GM19467 (cell line): ENCODE results near the gene GRM8.
"Not testable (repeated sequence)": the region's sequence is repeated elsewhere in the genome, so short reads cannot be mapped to it uniquely, and the experiment has no call there.

ENCODE experiments used
- ATAC-seq: cut with Tn5 transposase; IDR thresholded peaks from one replicate; pipeline ENCODE4 v1.9.1; 2021; ENCODE audit warnings: mild to moderate bottlenecking, moderate library complexity; ENCODE audit not compliant: unreplicated experiment

The GRM8 gene

DNA sequence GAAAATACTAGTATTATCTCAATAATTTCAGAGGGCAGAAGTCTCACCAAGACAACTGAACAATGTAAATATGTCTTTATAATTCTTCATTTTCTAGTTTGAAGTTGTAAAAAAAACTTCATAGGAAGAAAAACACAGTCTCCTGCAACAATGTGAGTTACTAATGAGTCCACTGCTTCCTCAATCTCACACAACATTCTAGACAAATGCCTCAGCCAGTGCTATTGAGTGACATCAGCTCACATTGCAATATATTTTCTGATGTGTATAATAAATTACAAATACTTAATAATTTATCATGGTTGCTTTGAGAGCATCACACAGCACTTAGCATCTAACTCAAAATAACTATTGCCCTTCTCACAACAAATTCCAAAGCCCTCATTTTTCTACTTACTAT is 321.2 kb downstream of the GRM8 start:
- no peak for ATAC-seq

DNA sequence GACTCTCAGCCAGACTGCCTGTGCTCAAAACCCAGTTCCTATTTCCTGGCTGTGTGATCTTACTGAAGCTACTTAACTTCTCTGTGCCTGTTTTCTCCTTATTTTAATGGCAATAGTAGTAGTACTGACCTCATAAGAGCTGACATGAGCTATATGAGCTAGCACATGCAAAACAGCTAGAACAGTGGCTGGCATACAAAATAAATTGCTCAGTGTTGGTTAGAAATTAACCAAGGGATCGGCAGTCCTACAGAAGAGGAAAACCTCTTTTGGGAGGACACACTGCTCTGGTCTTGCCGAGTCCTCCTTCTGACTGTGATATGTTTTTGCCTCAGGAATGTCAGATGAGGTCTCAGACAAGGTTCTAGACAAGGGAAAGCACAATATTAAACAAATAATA is 322.6 kb downstream of the GRM8 start:
- ATAC-seq, result no peak

DNA sequence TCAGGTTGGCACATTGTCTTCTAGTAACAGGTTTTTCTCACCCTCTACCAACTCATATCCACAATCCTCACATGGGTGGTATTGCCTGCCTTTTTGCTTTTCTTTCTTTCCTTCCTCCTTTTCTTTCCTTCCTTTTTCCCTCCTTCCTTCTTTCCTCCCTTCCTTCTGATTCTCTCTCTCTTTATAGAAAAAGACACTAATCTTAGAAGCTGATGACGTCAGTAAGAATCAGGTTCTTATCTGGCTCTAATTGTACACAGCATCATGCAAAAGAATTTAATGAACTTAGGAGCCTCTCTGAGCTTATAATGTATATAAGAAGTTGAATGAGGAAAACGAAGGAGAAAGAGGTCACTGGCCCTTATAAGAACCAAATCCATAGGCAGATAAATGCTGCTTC is 328.3 kb downstream of the GRM8 start:
- no peak for ATAC-seq

DNA sequence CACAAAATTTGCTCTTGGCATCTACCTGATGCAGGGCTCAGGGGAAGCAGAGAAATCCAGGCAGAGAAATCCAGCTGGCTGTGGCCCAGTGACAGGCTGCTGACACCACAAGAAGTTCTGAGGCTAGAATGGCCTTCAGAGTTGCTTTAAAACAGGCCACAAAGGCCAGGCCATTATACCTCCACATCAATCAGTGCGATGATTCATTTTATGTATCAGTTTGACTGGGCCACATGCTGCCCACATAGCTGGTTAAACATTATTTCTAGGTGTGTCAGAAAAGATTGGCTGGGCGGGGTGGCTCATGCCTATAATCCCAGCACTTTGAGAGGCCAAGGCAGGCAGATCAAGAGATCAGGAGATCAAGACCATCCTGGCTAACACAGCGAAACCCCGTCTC is 341.1 kb downstream of the GRM8 start:
- not testable (repeated sequence) for ATAC-seq

DNA sequence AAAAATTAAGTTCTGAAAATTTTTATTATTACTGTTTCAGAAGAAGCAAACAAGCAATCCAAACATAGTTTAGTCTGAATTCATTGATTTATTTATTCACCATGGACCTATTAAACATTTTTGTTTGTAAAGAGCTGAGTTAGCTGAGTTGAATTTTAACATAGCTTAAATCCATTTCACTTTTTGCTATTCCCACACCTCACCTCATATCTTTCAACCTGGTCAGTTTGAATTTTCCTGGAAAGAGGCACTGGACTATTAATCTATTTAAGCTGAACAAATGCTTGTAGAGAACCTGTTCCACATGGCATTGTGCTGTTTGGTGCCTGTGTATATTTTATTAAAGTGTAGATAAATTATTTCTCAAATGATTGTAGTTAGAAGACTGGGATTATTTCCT is 344.2 kb downstream of the GRM8 start:
- ATAC-seq, result not testable (repeated sequence)

DNA sequence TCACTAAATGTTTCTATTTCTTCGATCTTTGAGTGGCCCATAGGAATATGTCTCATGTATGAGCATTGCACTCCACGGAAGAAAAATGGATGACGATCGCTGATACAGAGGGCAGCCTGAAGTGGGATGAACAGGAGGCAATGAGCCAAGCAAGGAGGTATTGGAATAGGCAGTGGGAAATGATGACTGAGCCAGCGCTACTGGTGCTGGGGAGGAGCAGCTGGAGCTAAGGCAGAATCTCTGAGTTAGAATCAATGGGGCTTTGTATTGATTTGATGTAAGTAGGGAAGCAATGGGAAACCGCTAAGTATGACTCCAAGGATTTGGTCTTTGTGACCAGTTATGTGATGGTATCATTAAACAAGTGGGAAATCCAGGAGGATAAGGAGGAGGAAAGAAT is 345.1 kb downstream of the GRM8 start:
- ATAC-seq, result not testable (repeated sequence)

DNA sequence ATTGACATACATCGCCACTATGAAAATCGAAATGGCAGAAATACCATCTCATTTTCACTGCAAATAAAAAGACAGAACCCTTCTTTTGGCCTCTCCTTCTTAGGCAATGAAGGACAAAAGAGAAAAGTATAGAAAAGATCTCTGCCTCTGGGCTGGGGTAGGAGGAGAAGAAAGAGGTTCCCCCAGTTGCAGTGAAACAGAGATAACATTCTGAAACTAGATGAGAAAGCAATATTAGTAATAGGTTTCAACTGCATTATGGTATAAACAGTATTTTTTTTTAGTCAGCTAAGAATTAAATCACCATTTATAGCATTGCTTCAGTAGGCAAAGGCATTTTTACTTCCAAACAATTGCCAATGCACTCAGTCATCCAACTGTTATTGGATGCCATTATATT is 347.5 kb downstream of the GRM8 start:
- ATAC-seq, result not testable (repeated sequence)

DNA sequence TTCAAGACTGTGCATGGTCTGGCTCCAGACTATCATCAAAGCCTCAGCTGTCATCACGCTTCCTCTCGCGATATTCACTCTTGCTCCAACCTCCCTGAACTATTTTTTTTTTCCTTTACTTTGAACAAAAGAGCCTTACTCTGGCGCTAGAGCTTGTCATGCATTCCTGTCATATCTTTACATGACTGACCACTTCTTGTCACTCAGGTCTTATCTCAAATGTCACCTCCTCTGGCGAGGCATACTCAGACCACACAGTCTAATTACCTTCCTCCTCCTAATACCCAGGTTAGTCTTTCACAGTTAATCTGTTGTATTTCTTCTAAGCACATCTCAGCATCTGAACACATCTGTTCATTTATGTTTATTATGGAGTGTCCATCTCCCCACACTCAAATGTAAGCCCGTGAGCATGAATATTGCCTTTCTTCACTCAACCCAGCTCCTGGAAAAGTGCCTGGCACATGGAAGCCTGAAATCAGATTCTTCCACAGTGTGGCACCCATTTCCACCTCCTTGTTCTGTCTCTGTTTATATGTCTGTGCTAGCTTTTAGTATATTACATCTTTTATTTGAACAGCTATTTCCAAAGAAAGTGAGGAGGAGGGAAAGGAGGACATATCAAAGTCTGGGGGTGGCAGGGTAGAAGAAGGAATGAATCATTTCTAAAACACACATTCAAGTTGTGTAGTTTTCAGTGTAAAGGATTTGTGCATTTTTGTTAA is 351.5 kb downstream of the GRM8 start:
- not testable (repeated sequence) for ATAC-seq

DNA sequence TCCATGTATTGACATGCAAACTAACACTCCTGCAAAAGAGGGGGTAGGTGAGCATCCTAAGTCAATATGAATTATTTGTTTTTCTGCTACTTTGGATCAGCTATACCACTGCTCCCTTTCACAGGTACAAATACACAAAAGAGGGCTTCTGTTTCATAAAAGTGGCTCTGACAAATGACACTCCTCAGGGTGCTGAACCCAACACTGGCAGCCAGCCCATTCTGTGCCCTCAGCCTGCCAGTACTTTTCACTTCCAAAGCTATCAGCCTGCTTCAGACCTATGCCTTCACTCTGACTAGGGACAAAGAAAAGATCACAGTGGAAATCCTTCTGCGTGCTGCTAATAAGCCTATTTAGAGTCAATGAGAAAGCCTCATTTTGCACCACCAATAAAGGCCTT is 364.8 kb downstream of the GRM8 start:
- not testable (repeated sequence) for ATAC-seq

DNA sequence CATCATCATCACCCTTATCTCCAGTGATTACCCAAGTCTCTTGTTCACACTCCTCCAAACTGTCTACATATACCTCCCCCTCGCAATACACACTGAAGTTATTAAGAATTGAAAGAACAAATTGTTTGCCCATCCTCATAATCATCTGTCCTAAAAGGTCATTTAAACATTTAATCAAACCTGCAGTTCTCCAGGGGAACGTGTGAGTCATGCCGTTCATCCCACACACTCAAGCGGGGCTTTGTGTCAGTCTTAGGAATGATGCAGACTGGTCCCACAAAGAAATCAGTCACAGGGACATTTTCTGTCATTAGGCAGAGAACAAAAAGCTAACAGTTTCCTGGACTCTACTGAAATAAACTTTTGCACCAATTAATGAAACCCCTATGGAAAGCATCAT is 365.2 kb downstream of the GRM8 start:
- ATAC-seq, result not testable (repeated sequence)

DNA sequence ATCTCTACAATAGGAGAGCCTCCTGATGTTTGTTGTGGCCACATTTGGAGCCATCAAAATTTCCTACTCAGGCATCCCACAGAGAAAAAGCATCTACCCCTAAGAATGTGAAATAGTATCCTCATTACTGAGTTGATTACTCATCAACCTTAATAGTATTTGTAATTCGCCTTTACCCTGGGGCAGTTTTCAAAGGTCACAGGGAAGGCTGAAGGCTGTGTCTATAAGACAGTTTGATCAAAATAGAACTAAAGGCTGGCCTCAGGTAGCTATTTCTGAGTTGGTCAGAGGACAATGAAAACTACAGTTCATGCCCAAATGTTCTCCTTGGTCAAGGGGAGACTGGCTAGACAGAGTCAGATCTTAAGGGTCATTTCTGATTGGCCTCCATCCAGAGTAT is 370.0 kb downstream of the GRM8 start:
- not testable (repeated sequence) for ATAC-seq

DNA sequence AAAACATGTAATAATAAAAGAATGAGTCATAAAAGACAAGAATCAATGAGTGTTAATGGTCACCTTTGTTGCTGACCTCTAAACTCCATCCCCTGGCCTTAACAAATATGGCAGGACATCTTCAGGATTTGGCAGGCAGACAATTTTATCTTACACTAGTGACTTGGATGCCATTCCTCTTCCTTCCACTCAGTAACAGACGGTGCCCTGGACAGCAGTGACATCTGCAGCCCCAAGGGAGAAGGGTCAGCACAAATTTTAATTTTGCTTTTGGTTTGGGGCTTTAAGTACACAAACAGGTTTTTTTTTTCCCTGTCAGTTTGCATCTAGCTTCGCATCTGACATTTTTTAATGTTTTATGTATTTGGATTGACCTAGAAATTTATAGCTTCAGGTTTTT is 370.8 kb downstream of the GRM8 start:
- not testable (repeated sequence) for ATAC-seq

DNA sequence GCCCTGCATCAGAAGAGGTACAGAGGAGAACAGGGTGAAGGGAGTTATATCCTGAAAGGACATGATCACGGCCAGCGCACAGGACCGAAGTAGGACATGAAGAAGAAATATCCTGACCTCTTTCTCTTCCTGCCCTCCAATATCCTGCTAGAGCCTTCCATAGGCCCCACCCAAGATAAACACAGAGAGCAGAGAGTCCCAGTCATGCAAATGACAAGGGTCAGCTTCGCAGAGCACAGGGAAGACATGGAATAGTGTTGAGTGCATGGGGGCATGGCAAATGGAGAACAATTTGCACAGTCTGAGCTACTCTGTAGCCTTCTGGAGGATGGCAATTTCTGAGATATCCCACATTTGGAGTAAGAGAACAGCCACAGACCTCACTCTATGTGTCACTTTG is 371.4 kb downstream of the GRM8 start:
- ATAC-seq, result no peak

DNA sequence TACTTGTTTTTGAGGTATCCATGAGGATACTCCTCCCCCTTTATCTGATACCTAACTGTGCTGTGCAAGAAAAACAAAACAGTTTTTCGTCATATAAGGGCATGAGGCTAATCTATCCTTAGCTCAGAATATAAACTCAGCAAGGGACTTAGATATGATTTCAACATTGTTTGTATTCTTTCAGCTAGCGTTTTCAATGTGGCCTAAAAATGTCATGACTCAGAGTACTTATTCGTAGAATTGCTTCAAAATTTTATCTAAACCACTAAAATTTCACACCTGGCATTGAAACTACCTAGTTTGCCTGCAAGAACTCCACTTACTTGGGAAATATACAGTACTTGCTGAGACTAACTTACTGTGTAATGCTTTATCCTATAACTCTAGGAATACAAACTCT is 376.2 kb downstream of the GRM8 start:
- not testable (repeated sequence) for ATAC-seq

DNA sequence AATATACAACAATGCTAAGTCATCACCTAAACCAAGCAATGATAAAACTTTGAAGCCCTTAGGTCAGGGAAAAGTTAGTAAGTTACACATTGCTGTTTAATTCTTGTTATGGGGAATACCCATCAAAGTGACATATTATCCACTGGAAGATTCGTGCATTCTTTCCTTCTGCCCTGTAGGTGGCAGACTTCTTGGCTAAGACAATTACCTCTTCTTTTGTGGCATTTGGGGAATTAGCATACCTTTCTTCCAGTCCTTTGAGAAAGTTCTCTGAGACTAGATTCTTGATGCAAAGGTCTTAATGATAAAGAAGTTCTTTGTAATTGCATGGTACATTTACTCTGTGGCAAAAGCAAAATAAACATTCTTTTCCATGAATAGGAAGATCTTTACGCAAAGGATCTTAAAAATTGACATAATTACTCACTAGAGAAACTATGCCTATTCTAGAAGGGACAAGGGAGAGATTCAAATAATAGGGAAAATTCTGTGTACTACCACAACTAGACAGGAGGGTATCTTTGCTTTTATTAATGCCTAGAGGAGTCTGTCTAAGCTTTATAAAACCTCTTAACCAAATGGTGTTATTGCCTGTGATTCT is 395.9 kb downstream of the GRM8 start:
- ATAC-seq, result peak; percentile 77

DNA sequence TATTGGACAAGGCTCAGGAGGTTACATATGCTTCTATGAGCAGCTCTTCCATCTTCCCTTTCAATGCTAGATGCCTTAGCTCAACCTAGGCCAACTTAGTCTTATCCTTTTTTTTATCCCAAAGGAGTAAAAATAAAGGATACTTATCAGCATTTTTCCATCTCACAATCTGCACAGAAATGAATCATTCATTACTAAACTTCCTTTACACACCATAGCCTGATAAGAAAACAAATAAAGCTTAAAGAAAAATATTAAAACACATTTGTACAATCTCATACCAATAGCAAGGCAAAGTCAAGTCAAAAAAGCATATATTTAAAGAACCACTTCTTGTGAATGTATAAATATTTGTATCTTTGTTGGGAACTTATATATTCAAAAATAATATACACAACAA is 407.4 kb downstream of the GRM8 start:
- ATAC-seq, result no peak

DNA sequence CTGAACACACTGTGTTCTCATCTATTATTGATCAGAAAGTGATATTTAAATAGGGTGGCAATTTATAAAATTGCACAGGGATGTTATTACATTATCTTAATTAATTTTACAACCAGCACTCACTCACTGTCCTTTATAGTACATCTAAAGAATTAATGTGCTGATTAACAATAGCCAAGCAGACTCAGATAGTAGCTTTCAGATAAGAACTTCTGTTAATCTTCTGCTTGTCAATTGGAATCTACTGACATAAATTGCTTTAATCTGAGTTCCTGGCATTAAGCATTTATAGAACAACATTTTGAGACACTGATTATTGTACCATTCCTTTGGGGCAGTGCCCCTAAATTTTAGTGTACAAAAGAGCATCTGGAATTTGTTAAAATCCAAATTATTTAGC is 408.9 kb downstream of the GRM8 start:
- no peak for ATAC-seq

DNA sequence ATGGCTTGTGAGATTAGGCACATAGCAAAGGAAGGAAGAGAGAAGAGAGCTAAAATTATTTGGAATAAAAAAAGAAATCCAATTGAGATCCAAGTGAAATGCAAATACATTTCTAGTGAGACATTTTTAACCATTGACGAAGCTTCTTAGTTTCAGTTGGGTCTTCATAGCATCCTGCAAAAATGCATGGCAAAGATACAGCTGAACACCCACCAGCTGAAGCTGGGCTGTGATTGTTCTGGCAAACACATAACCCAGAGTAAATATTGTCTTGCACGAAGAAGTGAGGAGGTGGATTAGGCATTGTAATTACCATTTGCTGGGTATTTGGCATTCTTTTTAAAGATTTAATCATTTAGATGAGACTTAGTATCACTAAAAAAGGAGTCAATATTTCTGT is 409.4 kb downstream of the GRM8 start:
- ATAC-seq, result no peak

DNA sequence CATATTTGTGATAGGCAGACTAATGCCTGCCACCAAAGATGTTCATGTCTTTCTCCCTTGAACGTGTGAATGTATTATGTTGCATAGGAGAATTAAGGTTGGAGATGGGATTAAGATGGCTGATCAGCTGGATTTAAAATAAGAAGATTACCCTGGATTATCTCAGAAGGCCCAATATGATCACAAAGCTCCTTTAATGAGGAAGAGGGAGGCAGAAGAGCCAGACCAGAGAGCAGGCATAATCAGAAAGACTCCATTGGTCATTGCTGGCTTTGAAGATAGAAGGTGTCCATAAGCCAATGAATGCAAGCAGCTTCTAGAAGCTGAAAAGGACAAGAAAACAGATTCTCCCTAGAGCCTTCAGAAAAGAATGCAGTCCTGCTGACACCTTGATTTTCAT is 410.3 kb downstream of the GRM8 start:
- ATAC-seq, result no peak

DNA sequence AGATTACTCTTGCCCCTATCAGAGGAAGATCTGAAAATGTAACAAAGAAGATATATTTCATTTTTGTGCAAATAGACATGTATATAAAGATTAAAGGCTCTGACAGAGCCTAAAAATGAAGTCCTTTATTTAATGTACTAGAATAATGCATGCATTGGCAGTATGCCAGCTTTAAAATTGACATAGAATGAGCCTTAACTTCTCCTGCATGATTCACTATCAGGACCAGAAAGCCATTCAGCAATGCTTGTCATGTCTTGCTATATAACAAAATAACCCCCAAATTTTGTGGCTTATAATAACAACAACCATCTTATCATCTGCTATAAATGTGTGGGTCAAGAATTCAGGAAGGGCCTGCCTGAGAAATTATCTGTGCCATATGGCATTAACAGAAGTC is 411.9 kb downstream of the GRM8 start:
- no peak for ATAC-seq

DNA sequence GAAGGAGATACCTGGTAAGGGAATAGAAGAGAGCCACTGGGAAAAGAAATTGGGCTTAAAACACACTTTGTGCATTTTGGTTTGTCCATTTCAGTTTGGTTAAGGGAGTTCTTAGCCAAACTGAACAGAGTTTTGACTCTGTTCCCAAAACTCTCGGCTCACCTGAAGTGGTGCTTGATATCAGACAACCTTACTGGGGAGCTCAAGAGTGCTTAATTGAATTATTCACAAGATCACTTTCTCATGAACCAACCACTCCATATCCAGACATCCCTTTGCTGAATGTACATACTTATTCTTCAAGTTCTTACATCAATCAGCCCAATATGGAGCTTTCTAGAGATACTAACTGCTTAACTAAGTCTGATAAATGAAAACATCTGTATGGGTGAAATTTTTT is 413.1 kb downstream of the GRM8 start:
- no peak for ATAC-seq

DNA sequence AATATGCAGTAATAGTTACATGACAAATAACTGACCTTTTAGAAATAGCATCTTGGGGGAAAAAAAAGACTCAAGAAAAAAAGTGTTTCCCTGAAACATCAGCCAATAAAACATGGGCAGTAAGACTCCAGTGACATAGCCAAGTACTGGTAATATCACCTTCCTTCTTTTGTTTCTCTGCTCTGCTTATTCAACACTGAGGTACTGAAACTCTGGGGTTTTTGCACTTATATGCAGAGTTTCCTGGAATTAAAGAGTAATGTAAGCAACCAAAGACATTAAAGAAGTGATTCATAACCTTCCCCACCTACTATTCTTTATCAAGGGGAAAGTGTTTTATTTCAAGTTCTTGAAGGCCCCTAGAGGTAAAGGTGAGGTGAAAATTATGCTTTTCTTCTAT is 414.5 kb downstream of the GRM8 start:
- ATAC-seq, result no peak

DNA sequence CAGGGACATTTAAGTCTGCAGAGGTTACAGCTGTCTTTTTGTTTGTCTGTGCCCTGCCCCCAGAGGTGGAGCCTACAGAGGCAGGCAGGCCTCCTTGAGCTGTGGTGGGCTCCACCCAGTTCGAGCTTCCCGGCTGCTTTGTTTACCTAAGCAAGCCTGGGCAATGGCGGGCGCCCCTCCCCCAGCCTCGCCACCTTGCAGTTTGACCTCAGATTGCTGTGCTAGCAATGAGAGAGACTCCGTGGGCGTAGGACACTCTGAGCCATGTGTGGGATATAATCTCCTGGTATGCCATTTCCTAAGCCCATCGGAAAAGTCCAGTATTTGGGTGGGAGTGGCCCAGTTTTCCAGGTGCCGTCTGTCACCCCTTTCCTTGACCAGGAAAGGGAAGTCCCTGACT is 421.5 kb downstream of the GRM8 start:
- not testable (repeated sequence) for ATAC-seq
